ENCODE measurements around the gene CGA.

CGA gene

GRCh38 chr6:87075168-87075567, 19.7 kb downstream of the CGA start:
- Histone ChIP-seq H3K36me3 (ENCODE audit: control insufficient read depth in 2 of 2, insufficient read depth in 1 of 2, low read length in 2 of 2) (no peaks in the 10 kb centered on the region), H3K4me1 (ENCODE audit: control insufficient read depth, insufficient read depth, low read length) (no peaks in the 10 kb centered on the region), H3K9me3 (ENCODE audit: control insufficient read depth, insufficient read depth, low read depth, low read length) (no peaks in the 10 kb centered on the region), H3K27ac (ENCODE audit: extremely low read depth, low read depth, low read length) (no peak overlapping the region), H3K4me3 (ENCODE audit: low read depth, low read length) (no peak overlapping the region)
- ChIA-PET POLR2A (no interaction called here), CTCF (interaction anchor here (0.7 to 1.2 kb wide), 4 partner anchors 9 to 247 kb away, joined by 3 to 5 read pairs (median 4); no protein-coding TSS in a partner anchor)
- TF ChIP-seq ZFP69B (tag by site-specific recombination; IDR thresholded peaks at IDR 0.05) (no peak), YY1 (tag by site-specific recombination; IDR thresholded peaks at IDR 0.05) (no peak), ZNF24 (tag by site-specific recombination; IDR thresholded peaks at IDR 0.05) (no peak), KLF16 (tag by site-specific recombination; IDR thresholded peaks at IDR 0.05) (no peak), ZNF23 (tag by site-specific recombination; IDR thresholded peaks at IDR 0.05; ENCODE audit: borderline replicate concordance) (no peak), SP3 (tag by site-specific recombination; IDR thresholded peaks at IDR 0.05) (no peak), ZNF561 (tag by site-specific recombination; IDR thresholded peaks at IDR 0.05; ENCODE audit: borderline replicate concordance) (no peak)

GRCh38 chr6:87074101-87074621, 20.7 kb downstream of the CGA start:
- Histone ChIP-seq H3K4me3 (ENCODE audit: low read depth, low read length) (no peak overlapping the region), H3K9me3 (ENCODE audit: control insufficient read depth, insufficient read depth, low read depth, low read length) (no peaks in the 10 kb centered on the region), H3K36me3 (ENCODE audit: control insufficient read depth in 2 of 2, insufficient read depth in 1 of 2, low read length in 2 of 2) (no peaks in the 10 kb centered on the region), H3K27ac (ENCODE audit: extremely low read depth, low read depth, low read length) (no peak overlapping the region), H3K4me1 (ENCODE audit: control insufficient read depth, insufficient read depth, low read length) (no peaks in the 10 kb centered on the region)
- no peak for TF ChIP-seq ZNF146 (tag by site-specific recombination; IDR thresholded peaks at IDR 0.05)
- ChIA-PET POLR2A (no interaction called here), CTCF (interaction anchor here (1.0 to 1.6 kb wide), 3 partner anchors 8 to 248 kb away, joined by 3 to 4 read pairs (median 3); no protein-coding TSS in a partner anchor)

- no peak overlapping the region for H3K27ac ChIP-seq (ENCODE audit: extremely low read depth, low read depth, low read length)
- H3K9me3 ChIP-seq (ENCODE audit: control insufficient read depth, insufficient read depth, low read depth, low read length) = no peaks in the 10 kb centered on the region
- TF ChIP-seq ZNF311 (tag by site-specific recombination; IDR thresholded peaks at IDR 0.05; ENCODE audit: borderline replicate concordance) (no peak), ZNF133 (tag by site-specific recombination; IDR thresholded peaks at IDR 0.05) (no peak), ZNF830 (tag by site-specific recombination; IDR thresholded peaks at IDR 0.05; ENCODE audit: low read depth) (no peak), ZNF146 (tag by site-specific recombination; IDR thresholded peaks at IDR 0.05) (no peak), ZNF624 (tag by site-specific recombination; IDR thresholded peaks at IDR 0.05) (no peak), ZNF610 (tag by site-specific recombination; IDR thresholded peaks at IDR 0.05; ENCODE audit: borderline replicate concordance) (no peak), ZNF223 (tag by site-specific recombination; IDR thresholded peaks at IDR 0.05) (no peak), OVOL3 (tag by site-specific recombination; IDR thresholded peaks at IDR 0.05) (no peak), ZNF280D (tag by site-specific recombination; IDR thresholded peaks at IDR 0.05) (no peak), ZNF621 (tag by site-specific recombination; IDR thresholded peaks at IDR 0.05) (no peak)
- TF ChIP-seq, protein P1, sequence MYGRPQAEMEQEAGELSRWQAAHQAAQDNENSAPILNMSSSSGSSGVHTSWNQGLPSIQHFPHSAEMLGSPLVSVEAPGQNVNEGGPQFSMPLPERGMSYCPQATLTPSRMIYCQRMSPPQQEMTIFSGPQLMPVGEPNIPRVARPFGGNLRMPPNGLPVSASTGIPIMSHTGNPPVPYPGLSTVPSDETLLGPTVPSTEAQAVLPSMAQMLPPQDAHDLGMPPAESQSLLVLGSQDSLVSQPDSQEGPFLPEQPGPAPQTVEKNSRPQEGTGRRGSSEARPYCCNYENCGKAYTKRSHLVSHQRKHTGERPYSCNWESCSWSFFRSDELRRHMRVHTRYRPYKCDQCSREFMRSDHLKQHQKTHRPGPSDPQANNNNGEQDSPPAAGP (tag by site-specific recombination; IDR thresholded peaks at IDR 0.05) = no peak
- TF ChIP-seq, protein P2, sequence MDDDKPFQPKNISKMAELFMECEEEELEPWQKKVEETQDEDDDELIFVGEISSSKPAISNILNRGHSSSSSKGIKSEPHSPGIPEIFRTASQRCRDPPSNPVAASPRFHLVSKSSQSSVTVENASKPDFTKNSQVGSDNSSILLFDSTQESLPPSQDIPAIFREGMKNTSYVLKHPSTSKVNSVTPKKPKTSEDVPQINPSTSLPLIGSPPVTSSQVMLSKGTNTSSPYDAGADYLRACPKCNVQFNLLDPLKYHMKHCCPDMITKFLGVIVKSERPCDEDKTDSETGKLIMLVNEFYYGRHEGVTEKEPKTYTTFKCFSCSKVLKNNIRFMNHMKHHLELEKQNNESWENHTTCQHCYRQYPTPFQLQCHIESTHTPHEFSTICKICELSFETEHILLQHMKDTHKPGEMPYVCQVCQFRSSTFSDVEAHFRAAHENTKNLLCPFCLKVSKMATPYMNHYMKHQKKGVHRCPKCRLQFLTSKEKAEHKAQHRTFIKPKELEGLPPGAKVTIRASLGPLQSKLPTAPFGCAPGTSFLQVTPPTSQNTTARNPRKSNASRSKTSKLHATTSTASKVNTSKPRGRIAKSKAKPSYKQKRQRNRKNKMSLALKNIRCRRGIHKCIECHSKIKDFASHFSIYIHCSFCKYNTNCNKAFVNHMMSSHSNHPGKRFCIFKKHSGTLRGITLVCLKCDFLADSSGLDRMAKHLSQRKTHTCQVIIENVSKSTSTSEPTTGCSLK (tag by site-specific recombination; IDR thresholded peaks at IDR 0.05) = no peak
- TF ChIP-seq, protein P3, sequence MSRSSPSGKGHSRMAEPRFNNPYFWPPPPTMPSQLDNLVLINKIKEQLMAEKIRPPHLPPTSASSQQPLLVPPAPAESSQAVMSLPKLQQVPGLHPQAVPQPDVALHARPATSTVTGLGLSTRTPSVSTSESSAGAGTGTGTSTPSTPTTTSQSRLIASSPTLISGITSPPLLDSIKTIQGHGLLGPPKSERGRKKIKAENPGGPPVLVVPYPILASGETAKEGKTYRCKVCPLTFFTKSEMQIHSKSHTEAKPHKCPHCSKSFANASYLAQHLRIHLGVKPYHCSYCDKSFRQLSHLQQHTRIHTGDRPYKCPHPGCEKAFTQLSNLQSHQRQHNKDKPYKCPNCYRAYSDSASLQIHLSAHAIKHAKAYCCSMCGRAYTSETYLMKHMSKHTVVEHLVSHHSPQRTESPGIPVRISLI (tag by site-specific recombination; IDR thresholded peaks at IDR 0.05) = no peak
- TF ChIP-seq, protein P4, sequence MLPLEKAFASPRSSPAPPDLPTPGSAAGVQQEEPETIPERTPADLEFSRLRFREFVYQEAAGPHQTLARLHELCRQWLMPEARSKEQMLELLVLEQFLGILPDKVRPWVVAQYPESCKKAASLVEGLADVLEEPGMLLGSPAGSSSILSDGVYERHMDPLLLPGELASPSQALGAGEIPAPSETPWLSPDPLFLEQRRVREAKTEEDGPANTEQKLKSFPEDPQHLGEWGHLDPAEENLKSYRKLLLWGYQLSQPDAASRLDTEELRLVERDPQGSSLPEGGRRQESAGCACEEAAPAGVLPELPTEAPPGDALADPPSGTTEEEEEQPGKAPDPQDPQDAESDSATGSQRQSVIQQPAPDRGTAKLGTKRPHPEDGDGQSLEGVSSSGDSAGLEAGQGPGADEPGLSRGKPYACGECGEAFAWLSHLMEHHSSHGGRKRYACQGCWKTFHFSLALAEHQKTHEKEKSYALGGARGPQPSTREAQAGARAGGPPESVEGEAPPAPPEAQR (tag by site-specific recombination; IDR thresholded peaks at IDR 0.05) = no peak
- no peaks in the 10 kb centered on the region for H3K36me3 ChIP-seq (ENCODE audit: control insufficient read depth in 2 of 2, insufficient read depth in 1 of 2, low read length in 2 of 2)
- no peak overlapping the region for H3K4me3 ChIP-seq (ENCODE audit: low read depth, low read length)
- ChIA-PET POLR2A (no interaction called here), CTCF (interaction anchor here (0.8 to 2.0 kb wide), 3 partner anchors 8 to 304 kb away, joined by 4 to 17 read pairs (median 6); no protein-coding TSS in a partner anchor)
- no peaks in the 10 kb centered on the region for H3K4me1 ChIP-seq (ENCODE audit: control insufficient read depth, insufficient read depth, low read length)
These were observed 23.2 kb downstream of the CGA start for GRCh38 chr6:87071683-87072082.
